HepG2 (cell line): ENCODE data around the gene ZNF467. TPM values are rescaled to one million over a fixed set of nuclear protein-coding genes. Genes with fewer than 3 reads are reported as not detected.

ENCODE experiments used
- ATAC-seq: fragments of 200-7000 bp; cut with Tn5 transposase; 3 replicates; pipeline ENCODE4 v1.9.1; 2020; ENCODE audit warnings: mild to moderate bottlenecking, moderate library complexity
- BruUV-seq: library from RNA; stranded (reverse); fragments of 400-500 nt; replicated peaks from 2 replicates; lab custom pipeline; 2021; lab: Mats Ljungman, UMichigan
- CTCF ChIA-PET: fragments of 300-600 bp; formaldehyde crosslinking; extraction: SDS; loops from one replicate; lab custom pipeline; 2021; ENCODE audit warnings: low total read pairs, inconsistent platforms, low intra/inter-chr PET ratio; lab: Yijun Ruan, JAX
- POLR2A ChIA-PET: fragments of 350-600 bp; sonication (Branson Sonifier 250); formaldehyde crosslinking; loops from one replicate; lab custom pipeline; 2020; ENCODE audit warnings: antibody characterized with exemption, inconsistent platforms; lab: Yijun Ruan, JAX
- DNase-seq: peaks from one replicate; pipeline ENCODE4 v3.0.0-alpha.2; 2015; ENCODE audit warnings: low spot score
- FAIRE-seq: peaks from 3 replicates; lab custom pipeline; 2011; peaks lifted over from hg19 to GRCh38; lab: Jason Lieb, UNC
- H2AFZ ChIP-seq: one replicate; pipeline ENCODE4 v1.6.1; 2011; ENCODE audit warnings: low read length, inconsistent platforms
- H3K27ac ChIP-seq: fragments of 300-600 bp; 3 replicates; pipeline ENCODE4 v1.8.0; 2011; ENCODE audit warnings: mixed run types, mild to moderate bottlenecking, mixed read lengths, low read length, inconsistent platforms; ENCODE audit not compliant: insufficient read depth; ENCODE audit errors: extremely low read length
- H3K27me3 ChIP-seq, 2 experiments: fragments of 200-600 bp in 1 of 2; 2 replicates in 1 of 2; 3 replicates in 1 of 2; pipeline versions ENCODE4 v1.6.0 to v1.8.0; 2011; ENCODE audit warnings: low read length in 2 of 2, mild to moderate bottlenecking in 2 of 2, moderate library complexity in 2 of 2, inconsistent platforms in 1 of 2; ENCODE audit not compliant: insufficient read depth in 2 of 2, control insufficient read depth in 1 of 2
- H3K36me3 ChIP-seq, 2 experiments: fragments of 200-600 bp in 1 of 2; replicated peaks in 1 of 2; 2 replicates in 1 of 2; 3 replicates in 1 of 2; pipeline versions ENCODE4 v1.5.1 to v1.8.0; 2011; ENCODE audit warnings: low read length in 2 of 2, inconsistent platforms in 1 of 2; ENCODE audit not compliant: insufficient read depth in 2 of 2, control insufficient read depth in 1 of 2
- H3K4me1 ChIP-seq: 2 replicates; pipeline ENCODE4 v1.5.1; 2012; ENCODE audit warnings: low read length, inconsistent platforms; ENCODE audit not compliant: insufficient read depth
- H3K4me2 ChIP-seq: 2 replicates; pipeline ENCODE4 v1.6.0; 2011; ENCODE audit warnings: low read depth, low read length, inconsistent platforms
- H3K4me3 ChIP-seq, 3 experiments: fragments of 200-600 bp in 1 of 3; sonication (generic), shearing (Covaris generic) in 1 of 3; replicated peaks in 1 of 3; 2 replicates each; pipeline ENCODE4 v1.5.1; 2011 to 2016; ENCODE audit warnings: low read length in 3 of 3, inconsistent platforms in 2 of 3, low read depth in 2 of 3, mild to moderate bottlenecking in 2 of 3, control low read depth in 1 of 3, mixed read lengths in 1 of 3; ENCODE audit not compliant: insufficient read depth in 1 of 3
- H3K79me2 ChIP-seq: one replicate; pipeline ENCODE4 v1.6.1; 2011; ENCODE audit warnings: low read length, inconsistent platforms; ENCODE audit not compliant: insufficient read depth
- H3K9ac ChIP-seq: 2 replicates; pipeline ENCODE4 v1.6.0; 2011; ENCODE audit warnings: mild to moderate bottlenecking, low read depth, low read length, inconsistent platforms; ENCODE audit not compliant: insufficient read depth
- H3K9me3 ChIP-seq: 2 replicates; pipeline ENCODE4 v1.5.1; 2012; ENCODE audit warnings: mild to moderate bottlenecking, low read length
- H4K20me1 ChIP-seq: 2 replicates; pipeline ENCODE4 v1.6.0; 2011; ENCODE audit warnings: inconsistent platforms, mild to moderate bottlenecking, low read length, moderate library complexity; ENCODE audit not compliant: insufficient read depth
- CCDC6 ChIP-seq: sonication (generic); formaldehyde crosslinking; IDR thresholded peaks from 2 replicates; pipeline ENCODE4 v1.8.1; 2022; ENCODE audit warnings: mild to moderate bottlenecking, missing genetic modification reagents, moderate library complexity
- E2F5 ChIP-seq: sonication (generic); formaldehyde crosslinking; conservative IDR thresholded peaks from 2 replicates; pipeline ENCODE4 v1.4.0; 2020; ENCODE audit warnings: missing genetic modification reagents
- FOSL1 ChIP-seq: sonication (generic); formaldehyde crosslinking; IDR thresholded peaks from 2 replicates; pipeline ENCODE4 v1.9.0; 2021; ENCODE audit warnings: missing genetic modification reagents, borderline replicate concordance
- FOXK1 ChIP-seq: sonication (generic); formaldehyde crosslinking; IDR thresholded peaks from 2 replicates; pipeline ENCODE4 v1.4.0; 2020; ENCODE audit warnings: low read depth, missing genetic modification reagents, borderline replicate concordance
- NCOA5 ChIP-seq: sonication (generic); formaldehyde crosslinking; IDR thresholded peaks from 2 replicates; pipeline ENCODE4 v1.4.0; 2020; ENCODE audit warnings: missing genetic modification reagents
- RCOR2 ChIP-seq: IDR thresholded peaks from 2 replicates; pipeline ENCODE4 v1.6.1; 2016; ENCODE audit warnings: missing biosample characterization, missing genetic modification reagents
- SETDB1 ChIP-seq: sonication (generic); formaldehyde crosslinking; IDR thresholded peaks from 2 replicates; pipeline ENCODE4 v1.5.1; 2020; ENCODE audit warnings: missing genetic modification reagents, mild to moderate bottlenecking, borderline replicate concordance
- TEAD2 ChIP-seq: sonication (generic); formaldehyde crosslinking; IDR thresholded peaks from 2 replicates; pipeline ENCODE4 v1.9.0; 2021; ENCODE audit warnings: missing genetic modification reagents
- YY1 ChIP-seq: IDR thresholded peaks from 2 replicates; pipeline ENCODE4 v1.6.1; 2011; ENCODE audit warnings: low read length, low read depth, moderate library complexity, mild to moderate bottlenecking; ENCODE audit not compliant: insufficient read depth, insufficient replicate concordance
- ZNF224 ChIP-seq: sonication (generic); formaldehyde crosslinking; IDR thresholded peaks from 2 replicates; pipeline ENCODE4 v1.5.0; 2020; ENCODE audit warnings: mild to moderate bottlenecking, missing genetic modification reagents
- ZNF704 ChIP-seq: sonication (generic); formaldehyde crosslinking; IDR thresholded peaks from 2 replicates; pipeline ENCODE4 v1.8.1; 2023; ENCODE audit warnings: mild to moderate bottlenecking, inconsistent platforms, moderate library complexity, missing genetic modification reagents, borderline replicate concordance
- WGBS: methylation state at CpG from one replicate; pipeline ENCODE4 v1.1.6; 2017; ENCODE audit warnings: low lambda C conversion rate; 5-methylcytosine and 5-hydroxymethylcytosine counted together
- in situ Hi-C: cut with HindIII; loops from 2 replicates; pipeline ENCODE4 v1.10.0; 2017; ENCODE audit warnings: low pct_unique_long_range_greater_than_20kb; ENCODE audit not compliant: extremely low pct_ligation_motif_present
- intact Hi-C: fragments of 100-400 bp; cut with micrococcal nuclease; formaldehyde crosslinking; loops from one replicate; pipeline ENCODE4 v1.10.0; 2022; ENCODE audit not compliant: unreplicated experiment
- polyA plus RNA-seq, 8 experiments: library from polyadenylated mRNA; depleted of rRNA in 3 of 8; stranded (reverse) in 7 of 8; unstranded in 1 of 8; fragments of >200 nt; fragmentation: Illumina TruSeq in 4 of 8; extraction: Trizol in 4 of 8; gene quantifications; 2 replicates each; pipeline versions ENCODE4 v1.2.1 to v1.2.3, GENCODE V29; 2011 to 2016; ENCODE audit warnings: low read depth in 4 of 8, missing spikeins in 1 of 8, mixed read lengths in 1 of 8; ENCODE audit not compliant: insufficient read depth in 1 of 8
- total RNA-seq, 5 experiments: library from RNA; depleted of rRNA; stranded (reverse); fragments of >200 nt; fragmentation: Illumina TruSeq; extraction: Trizol; gene quantifications; 2 replicates each; pipeline ENCODE4 v1.2.3, GENCODE V29; 2016; ENCODE audit warnings: low read depth in 1 of 5

ZNF467 gene
- total and polyA plus RNA-seq, 2 of the 13 experiments (the other 11 are each of a cell fraction or from before 2014, with no cell fraction given), result 0.03 TPM; not detected in 1

- TF ChIP-seq ZNF224 (CRISPR knock-in tag) (no peak), FOXK1 (no peak), NCOA5 (no peak)
Observed at GRCh38 chr7:149768931-149769330, 4.5 kb downstream of the ZNF467 start (continued).

GRCh38 chr7:149767068-149767467, 6.3 kb downstream of the ZNF467 start:
- H3K9ac ChIP-seq, result no peak overlapping the region
- ATAC-seq, result no peak
- CTCF ChIA-PET, result no interaction called here
- no peak overlapping the region for H3K4me3 ChIP-seq
- POLR2A ChIA-PET, result no interaction called here
- no peak overlapping the region for H3K27ac ChIP-seq
- DNase-seq, result no peak
- H3K4me2 ChIP-seq, result no peak overlapping the region
- no peak overlapping the region for H2AFZ ChIP-seq
- BruUV-seq, result no TSS peak
- FAIRE-seq, result no peak
- H4K20me1 ChIP-seq, result no peaks in the 10 kb centered on the region
- peaks cover 0 to 16% of the 10 kb centered on the region in 2 experiments; a peak in 2 of 5 replicates for H3K27me3 ChIP-seq
- H3K9me3 ChIP-seq, result no peaks in the 10 kb centered on the region
- TF ChIP-seq RCOR2 (CRISPR knock-in tag) (no peak), ZNF704 (CRISPR knock-in tag) (no peak), TEAD2 (CRISPR knock-in tag) (no peak), E2F5 (CRISPR knock-in tag) (no peak), CCDC6 (CRISPR knock-in tag) (no peak), YY1 (no peak), SETDB1 (no peak), FOSL1 (CRISPR knock-in tag) (no peak)
- TF ChIP-seq, all 625 proteins: peak for 0
- 45% methylated on average over 6 of the region's 8 CpGs for WGBS
- intact Hi-C loops, result no loop called here
- H3K36me3 ChIP-seq, result no peaks in the 10 kb centered on the region
- H3K79me2 ChIP-seq, result no peaks in the 10 kb centered on the region
- H3K4me1 ChIP-seq, result peaks cover 9% of the 10 kb centered on the region
- in situ Hi-C loops, result no loop called here
